ENCODE results near the gene ELFN1.
"Not testable (repeated sequence)": the region's sequence is repeated elsewhere in the genome, so short reads cannot be mapped to it uniquely, and the experiment has no call there.

ELFN1 gene

GRCh38 chr7:1710936-1711335, 40.9 kb downstream of the ELFN1 start:
- DNase-seq (ENCODE audit: low read depth), result no peak
- H3K4me1 ChIP-seq (ENCODE audit: control insufficient read depth, insufficient read depth, low read length), result no peaks in the 10 kb centered on the region
- H3K36me3 ChIP-seq (ENCODE audit: control insufficient read depth, insufficient read depth, low read length, severe bottlenecking), result no peaks in the 10 kb centered on the region

DNA sequence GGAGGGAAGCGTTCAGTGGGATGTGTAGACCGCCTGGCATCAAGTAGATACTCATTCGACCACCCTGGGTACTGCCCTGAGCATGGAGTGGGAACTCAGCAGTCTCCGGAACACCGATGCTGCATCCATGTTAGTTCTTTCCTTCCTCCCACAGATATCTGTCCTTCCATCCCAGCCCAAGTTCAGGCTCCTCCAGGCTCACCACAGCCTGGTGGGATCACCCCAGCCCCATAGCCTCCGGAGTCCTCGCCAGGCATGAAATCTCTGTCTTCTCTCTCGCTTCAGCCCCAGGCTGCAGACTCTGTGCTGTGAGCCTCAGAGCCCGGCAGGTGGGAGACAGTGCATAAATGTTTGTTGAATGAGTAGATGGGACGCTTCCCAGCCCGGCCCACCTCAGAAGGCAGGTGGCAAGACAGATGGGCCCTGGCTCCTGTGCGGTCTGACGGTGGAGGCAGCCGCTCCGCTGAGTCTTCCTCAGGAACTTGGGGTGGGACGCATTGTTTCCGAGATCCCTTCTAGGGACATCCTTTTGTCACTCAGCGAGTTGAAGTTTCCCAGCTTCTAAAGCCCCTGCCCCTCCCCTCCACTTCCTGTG, 42.9 kb downstream of the ELFN1 start:
- H3K4me1 ChIP-seq (ENCODE audit: control insufficient read depth, insufficient read depth, low read length), result peaks cover 16% of the 10 kb centered on the region
- H3K36me3 ChIP-seq (ENCODE audit: control insufficient read depth, insufficient read depth, low read length, severe bottlenecking), result no peaks in the 10 kb centered on the region
- H3K4me3 ChIP-seq (ENCODE audit: low read length), result no peak overlapping the region
- no peak for DNase-seq (ENCODE audit: low read depth)
- no peak overlapping the region for H3K9ac ChIP-seq (ENCODE audit: low read length)
- H3K9me3 ChIP-seq (ENCODE audit: control insufficient read depth, low read length), result peaks cover 15% of the 10 kb centered on the region
- H3K27me3 ChIP-seq (replicated peaks; ENCODE audit: control insufficient read depth, insufficient read depth, low read length), result peaks cover 10% of the 10 kb centered on the region

More at GRCh38 chr7:1710936-1711335, 40.9 kb downstream of the ELFN1 start:
- peaks cover 15% of the 10 kb centered on the region for H3K27me3 ChIP-seq (replicated peaks; ENCODE audit: control insufficient read depth, insufficient read depth, low read length)
- H3K9me3 ChIP-seq (ENCODE audit: control insufficient read depth, low read length), result peaks cover 15% of the 10 kb centered on the region
- no peak overlapping the region for H3K9ac ChIP-seq (ENCODE audit: low read length)
- H3K4me3 ChIP-seq (ENCODE audit: low read length), result no peak overlapping the region

- no peak for DNase-seq (ENCODE audit: low read depth)
Measured at GRCh38 chr7:1713502-1714484, 43.7 kb downstream of the ELFN1 start.

GRCh38 chr7:1714583-1715330, 44.7 kb downstream of the ELFN1 start:
- peaks cover 16% of the 10 kb centered on the region for H3K4me1 ChIP-seq (ENCODE audit: control insufficient read depth, insufficient read depth, low read length)
- peaks cover 10% of the 10 kb centered on the region for H3K9me3 ChIP-seq (ENCODE audit: control insufficient read depth, low read length)
- H3K36me3 ChIP-seq (ENCODE audit: control insufficient read depth, insufficient read depth, low read length, severe bottlenecking), result no peaks in the 10 kb centered on the region

More at GRCh38 chr7:1713502-1714484, 43.7 kb downstream of the ELFN1 start:
- no peaks in the 10 kb centered on the region for H3K36me3 ChIP-seq (ENCODE audit: control insufficient read depth, insufficient read depth, low read length, severe bottlenecking)
- H3K9ac ChIP-seq (ENCODE audit: low read length), result no peak overlapping the region
- H3K4me1 ChIP-seq (ENCODE audit: control insufficient read depth, insufficient read depth, low read length), result peaks cover 16% of the 10 kb centered on the region
- peaks cover 10% of the 10 kb centered on the region for H3K27me3 ChIP-seq (replicated peaks; ENCODE audit: control insufficient read depth, insufficient read depth, low read length)
- H3K9me3 ChIP-seq (ENCODE audit: control insufficient read depth, low read length), result peaks cover 15% of the 10 kb centered on the region
- no peak overlapping the region for H3K4me3 ChIP-seq (ENCODE audit: low read length)

GRCh38 chr7:1715331-1715625, 45.2 kb downstream of the ELFN1 start:
- Histone ChIP-seq H3K4me1 (ENCODE audit: control insufficient read depth, insufficient read depth, low read length) (peaks cover 16% of the 10 kb centered on the region), H3K36me3 (ENCODE audit: control insufficient read depth, insufficient read depth, low read length, severe bottlenecking) (no peaks in the 10 kb centered on the region), H3K4me3 (ENCODE audit: low read length) (no peak overlapping the region), H3K27me3 (replicated peaks; ENCODE audit: control insufficient read depth, insufficient read depth, low read length) (peaks cover 2% of the 10 kb centered on the region), H3K9me3 (ENCODE audit: control insufficient read depth, low read length) (peaks cover 6% of the 10 kb centered on the region), H3K9ac (ENCODE audit: low read length) (no peak overlapping the region)
- DNase-seq (ENCODE audit: low read depth), result no peak

More at GRCh38 chr7:1714583-1715330, 44.7 kb downstream of the ELFN1 start:
- no peak for DNase-seq (ENCODE audit: low read depth)
- Histone ChIP-seq H3K9ac (ENCODE audit: low read length) (no peak overlapping the region), H3K27me3 (replicated peaks; ENCODE audit: control insufficient read depth, insufficient read depth, low read length) (peaks cover 7% of the 10 kb centered on the region), H3K4me3 (ENCODE audit: low read length) (no peak overlapping the region)

DNA sequence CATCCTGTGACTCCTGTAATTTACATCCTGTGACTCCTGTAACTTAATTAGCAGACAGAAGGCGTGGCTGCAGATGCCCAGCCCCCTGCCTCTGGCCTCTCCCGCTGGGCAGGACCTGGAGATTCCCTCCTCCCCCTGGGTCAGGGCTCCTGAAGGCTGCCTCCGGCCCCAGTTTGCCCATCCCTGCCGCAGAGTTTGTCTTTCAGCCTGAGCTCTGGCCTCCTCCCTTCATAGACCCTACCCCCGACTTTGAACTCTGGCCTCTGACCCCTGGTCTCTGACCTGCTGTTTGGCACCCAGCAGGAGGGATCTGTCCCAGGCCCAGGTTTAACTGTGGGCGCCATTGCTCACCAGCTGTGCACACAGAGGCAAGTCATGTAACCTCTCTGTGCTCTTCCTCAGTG, 45.6 kb downstream of the ELFN1 start:
- Histone ChIP-seq H3K36me3 (ENCODE audit: control insufficient read depth, insufficient read depth, low read length, severe bottlenecking) (no peaks in the 10 kb centered on the region), H3K9me3 (ENCODE audit: control insufficient read depth, low read length) (peaks cover 6% of the 10 kb centered on the region), H3K4me3 (ENCODE audit: low read length) (no peak overlapping the region), H3K4me1 (ENCODE audit: control insufficient read depth, insufficient read depth, low read length) (peaks cover 16% of the 10 kb centered on the region), H3K9ac (ENCODE audit: low read length) (no peak overlapping the region), H3K27me3 (replicated peaks; ENCODE audit: control insufficient read depth, insufficient read depth, low read length) (no peaks in the 10 kb centered on the region)
- DNase-seq (ENCODE audit: low read depth), result no peak

DNA sequence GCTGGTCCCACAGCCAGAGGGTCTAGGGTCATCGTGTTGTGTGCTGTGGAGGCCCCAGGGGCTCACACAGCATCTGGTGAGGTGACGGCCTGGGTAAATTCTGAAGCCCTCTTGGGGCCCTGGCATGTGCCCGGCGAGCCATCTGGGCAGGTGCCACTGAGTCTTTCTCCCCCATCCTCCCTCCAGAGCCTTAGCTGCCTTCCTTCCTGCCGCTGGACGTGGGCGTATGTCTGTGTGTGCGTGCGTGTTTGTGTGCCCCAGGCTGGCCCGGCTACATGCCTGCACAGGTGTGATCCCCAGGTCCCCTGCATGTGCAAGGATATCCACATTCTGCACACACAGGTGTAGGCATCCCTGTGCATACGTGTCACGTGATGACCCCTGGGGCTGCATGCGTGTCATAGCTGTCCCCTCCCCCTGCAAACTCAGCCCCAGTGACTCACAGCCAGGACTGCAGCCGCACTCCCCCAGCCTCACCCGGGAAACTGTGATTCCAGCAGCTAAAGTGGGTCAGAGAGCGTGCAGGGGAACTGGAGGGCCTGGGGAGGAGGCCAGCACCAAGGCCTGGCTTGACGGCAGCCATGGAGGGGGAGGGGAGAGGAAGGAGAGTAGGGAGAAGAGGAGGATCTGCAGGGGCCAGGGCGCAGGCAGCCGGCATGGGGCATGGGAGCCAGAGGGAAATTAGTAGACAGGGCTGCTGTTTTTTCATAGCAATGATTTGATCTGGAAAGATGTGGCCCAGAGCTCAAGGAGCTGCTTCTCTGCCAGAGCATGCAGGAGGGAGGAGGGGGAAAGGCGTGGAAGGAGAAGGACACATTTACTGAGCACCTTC, 46.4 kb downstream of the ELFN1 start:
- H3K27me3 ChIP-seq (replicated peaks; ENCODE audit: control insufficient read depth, insufficient read depth, low read length), result no peaks in the 10 kb centered on the region
- peak overlapping the region; percentile 20 for H3K4me3 ChIP-seq (ENCODE audit: low read length)
- H3K9me3 ChIP-seq (ENCODE audit: control insufficient read depth, low read length), result peaks cover 6% of the 10 kb centered on the region
- peak overlapping the region; percentile 60 for H3K9ac ChIP-seq (ENCODE audit: low read length)
- no peaks in the 10 kb centered on the region for H3K36me3 ChIP-seq (ENCODE audit: control insufficient read depth, insufficient read depth, low read length, severe bottlenecking)
- H3K4me1 ChIP-seq (ENCODE audit: control insufficient read depth, insufficient read depth, low read length), result peaks cover 18% of the 10 kb centered on the region
- DNase-seq (ENCODE audit: low read depth), result no peak

- peak overlapping the region; percentile 60 for H3K9ac ChIP-seq (ENCODE audit: low read length)
- peak overlapping the region; percentile 20 for H3K4me3 ChIP-seq (ENCODE audit: low read length)
- no peaks in the 10 kb centered on the region for H3K27me3 ChIP-seq (replicated peaks; ENCODE audit: control insufficient read depth, insufficient read depth, low read length)
- peaks cover 6% of the 10 kb centered on the region for H3K9me3 ChIP-seq (ENCODE audit: control insufficient read depth, low read length)
- no peak for DNase-seq (ENCODE audit: low read depth)
- H3K4me1 ChIP-seq (ENCODE audit: control insufficient read depth, insufficient read depth, low read length), result peaks cover 18% of the 10 kb centered on the region
- no peaks in the 10 kb centered on the region for H3K36me3 ChIP-seq (ENCODE audit: control insufficient read depth, insufficient read depth, low read length, severe bottlenecking)
Measured at GRCh38 chr7:1717095-1717483, 47.0 kb downstream of the ELFN1 start.

GRCh38 chr7:1717903-1718676, 48.0 kb downstream of the ELFN1 start:
- Histone ChIP-seq H3K4me1 (ENCODE audit: control insufficient read depth, insufficient read depth, low read length) (peaks cover 18% of the 10 kb centered on the region), H3K27me3 (replicated peaks; ENCODE audit: control insufficient read depth, insufficient read depth, low read length) (no peaks in the 10 kb centered on the region), H3K36me3 (ENCODE audit: control insufficient read depth, insufficient read depth, low read length, severe bottlenecking) (no peaks in the 10 kb centered on the region), H3K9me3 (ENCODE audit: control insufficient read depth, low read length) (peaks cover 6% of the 10 kb centered on the region), H3K4me3 (ENCODE audit: low read length) (no peak overlapping the region), H3K9ac (ENCODE audit: low read length) (no peak overlapping the region)
- no peak for DNase-seq (ENCODE audit: low read depth)

- not testable (repeated sequence) for H3K4me3 ChIP-seq (ENCODE audit: low read length); DNase-seq (ENCODE audit: low read depth)
Measured at GRCh38 chr7:1718850-1719249, 48.8 kb downstream of the ELFN1 start.

More at GRCh38 chr7:1718850-1719249, 48.8 kb downstream of the ELFN1 start:
- H3K36me3 ChIP-seq (ENCODE audit: control insufficient read depth, insufficient read depth, low read length, severe bottlenecking); H3K9me3 ChIP-seq (ENCODE audit: control insufficient read depth, low read length); H3K27me3 ChIP-seq (replicated peaks; ENCODE audit: control insufficient read depth, insufficient read depth, low read length); H3K9ac ChIP-seq (ENCODE audit: low read length): not testable (repeated sequence)
- H3K4me1 ChIP-seq (ENCODE audit: control insufficient read depth, insufficient read depth, low read length), result peaks cover 18% of the 10 kb centered on the region
